HUES6 (cell line): ENCODE data around the gene PCBP3.

Experiments
- H3K27ac ChIP-seq: 2 replicates; pipeline ENCODE4 v1.7.0; 2013; ENCODE audit warnings: low read depth, mild to moderate bottlenecking, low read length, inconsistent platforms
- H3K27me3 ChIP-seq: 2 replicates; pipeline ENCODE4 v1.6.1; 2013; ENCODE audit warnings: low read length; ENCODE audit not compliant: control insufficient read depth, insufficient read depth
- H3K36me3 ChIP-seq: 2 replicates; pipeline ENCODE4 v1.6.1; 2013; ENCODE audit warnings: low read length; ENCODE audit not compliant: control insufficient read depth, insufficient read depth
- H3K4me1 ChIP-seq: 2 replicates; pipeline ENCODE4 v1.6.1; 2013; ENCODE audit warnings: low read length; ENCODE audit not compliant: control insufficient read depth, insufficient read depth
- H3K4me3 ChIP-seq: 2 replicates; pipeline ENCODE4 v1.5.1; 2013; ENCODE audit warnings: low read depth, low read length
- H3K9ac ChIP-seq: one replicate; pipeline ENCODE4 v1.6.1; 2013; ENCODE audit warnings: mild to moderate bottlenecking, low read length
- H3K9me3 ChIP-seq: 2 replicates; pipeline ENCODE4 v1.6.1; 2013; ENCODE audit warnings: low read depth, low read length; ENCODE audit not compliant: control insufficient read depth, insufficient read depth

The PCBP3 gene

GRCh38 chr21:45736042-45736689 lies 92.6 kb downstream of the PCBP3 start:
- no peaks in the 10 kb centered on the region for H3K36me3 ChIP-seq
- no peak overlapping the region for H3K27ac ChIP-seq
- H3K4me3 ChIP-seq: no peak overlapping the region
- no peaks in the 10 kb centered on the region for H3K9me3 ChIP-seq
- H3K9ac ChIP-seq: no peak overlapping the region
- 0 out of 2 replicates have a peak, but pooled peaks cover 1% of the 10 kb centered on the region for H3K4me1 ChIP-seq
- no peaks in the 10 kb centered on the region for H3K27me3 ChIP-seq

DNA sequence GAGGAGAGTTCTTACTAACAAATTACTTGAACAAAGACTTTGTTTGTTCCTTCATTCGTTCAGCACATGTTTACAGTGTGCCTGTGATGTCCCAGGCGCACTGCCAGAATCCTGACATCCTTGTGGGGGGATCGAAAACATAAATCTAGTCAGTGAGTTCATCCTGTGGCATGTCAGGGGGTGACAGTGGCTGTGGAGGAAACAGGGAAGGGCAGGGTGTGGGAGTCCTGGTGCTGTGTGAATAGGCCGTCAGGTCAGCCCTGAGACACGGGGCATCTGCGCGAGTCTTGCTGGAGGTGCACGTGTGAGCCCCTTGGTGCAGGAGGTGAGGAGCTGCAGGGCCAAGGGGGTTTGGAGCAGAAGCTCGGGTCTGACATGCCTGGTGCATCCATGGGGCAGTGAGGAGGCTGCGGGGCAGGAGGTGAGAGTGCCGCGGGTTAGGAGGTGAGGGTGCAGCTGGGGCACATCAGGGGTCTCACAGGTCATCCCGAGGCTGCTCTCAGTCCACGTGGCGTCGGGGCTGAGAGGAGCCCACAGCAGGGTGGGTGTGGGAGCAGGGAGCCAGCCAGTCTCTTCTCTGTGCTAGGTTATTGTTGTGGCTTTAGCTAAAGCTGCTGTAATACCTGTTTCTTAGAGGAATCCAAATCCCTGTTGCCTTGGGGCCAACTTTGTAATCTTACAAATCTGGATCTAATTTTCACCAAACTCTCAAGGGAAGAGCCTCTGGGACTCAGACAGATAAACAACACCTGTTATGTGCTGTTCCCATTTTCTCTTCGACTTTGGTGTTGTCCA lies 93.4 kb downstream of the PCBP3 start:
- Histone ChIP-seq H3K9me3 (no peaks in the 10 kb centered on the region), H3K36me3 (no peaks in the 10 kb centered on the region), H3K4me3 (no peak overlapping the region), H3K9ac (no peak overlapping the region), H3K27me3 (no peaks in the 10 kb centered on the region), H3K27ac (no peak overlapping the region), H3K4me1 (no peaks in the 10 kb centered on the region)

DNA sequence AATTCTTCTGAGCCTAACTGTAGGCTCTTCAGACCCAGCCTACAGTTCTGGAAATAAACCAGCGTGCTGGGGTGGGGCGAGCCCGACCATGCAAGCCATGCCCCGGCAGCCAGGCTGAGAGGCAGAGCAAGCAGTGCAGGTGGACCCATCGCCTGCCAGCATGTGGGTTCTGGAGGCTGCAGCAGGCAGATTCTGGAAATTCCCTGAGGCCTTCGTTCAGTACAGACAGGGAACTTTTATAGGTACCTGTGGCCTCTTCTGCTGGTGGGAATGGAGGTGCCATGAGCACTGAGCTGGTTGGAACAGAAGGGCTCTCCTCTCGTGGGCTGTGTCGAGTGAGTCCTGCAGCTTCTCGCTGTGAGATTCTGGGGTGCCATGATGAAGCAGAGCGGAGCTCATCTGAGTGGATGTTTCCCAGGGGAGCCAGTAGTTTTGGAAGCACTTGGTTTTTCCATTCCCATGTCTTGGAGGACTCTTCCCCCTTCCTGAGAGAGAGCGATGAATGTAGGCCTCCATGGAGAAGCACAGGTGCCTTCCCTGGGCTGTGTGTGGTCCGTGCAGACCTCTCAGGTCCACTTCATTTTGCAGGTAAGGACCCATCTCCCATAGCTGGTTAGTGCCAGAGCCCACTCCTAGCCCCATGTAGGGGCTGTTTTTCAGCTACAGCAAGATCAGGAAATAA lies 94.1 kb downstream of the PCBP3 start:
- Histone ChIP-seq H3K9me3 (no peaks in the 10 kb centered on the region), H3K4me3 (no peak overlapping the region), H3K4me1 (no peaks in the 10 kb centered on the region), H3K9ac (no peak overlapping the region), H3K36me3 (no peaks in the 10 kb centered on the region), H3K27ac (no peak overlapping the region), H3K27me3 (no peaks in the 10 kb centered on the region)

DNA sequence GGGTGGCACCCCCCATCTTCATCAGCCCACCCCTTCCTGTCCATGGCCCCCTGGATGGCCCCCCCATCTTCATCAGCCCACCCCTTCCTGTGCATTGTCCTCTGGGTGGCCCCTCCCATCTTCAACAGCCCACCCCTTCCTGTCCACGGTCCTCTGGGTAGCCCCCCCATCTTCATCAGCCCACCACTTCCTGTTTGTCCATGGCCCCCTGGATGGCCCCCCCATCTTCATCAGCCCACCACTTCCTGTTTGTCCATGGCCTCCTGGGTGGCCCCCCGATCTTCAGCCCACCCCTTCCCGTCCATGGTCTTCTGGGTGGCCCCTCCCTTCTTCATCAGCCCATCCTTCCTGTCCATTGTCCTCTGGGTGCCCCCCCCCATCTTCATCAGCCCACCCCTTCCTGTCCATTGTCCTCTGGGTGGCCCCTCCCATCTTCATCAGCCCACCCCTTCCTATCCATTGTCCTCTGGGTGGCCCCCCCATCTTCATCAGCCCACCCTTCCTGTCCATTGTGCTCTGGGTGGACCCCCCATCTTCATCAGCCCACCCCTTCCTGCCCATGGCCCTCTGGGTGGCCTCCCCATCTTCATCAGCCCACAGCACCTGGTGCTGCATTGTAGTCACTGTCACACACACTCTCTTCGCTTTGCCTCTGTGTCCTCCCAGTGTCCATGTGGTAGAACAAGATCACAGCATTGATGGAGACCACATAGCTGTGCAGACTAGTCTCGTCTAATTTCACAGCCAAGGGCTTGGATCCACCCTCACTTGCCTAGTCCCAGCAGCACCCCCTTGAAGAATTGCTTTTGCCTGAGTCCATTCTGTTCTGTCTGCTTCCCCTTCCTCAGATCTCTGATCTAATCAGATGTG lies 95.9 kb downstream of the PCBP3 start:
- Histone ChIP-seq H3K9me3 (no peaks in the 10 kb centered on the region), H3K4me1 (no peaks in the 10 kb centered on the region), H3K4me3 (no peak overlapping the region), H3K9ac (no peak overlapping the region), H3K27ac (no peak overlapping the region), H3K36me3 (no peaks in the 10 kb centered on the region), H3K27me3 (no peaks in the 10 kb centered on the region)

DNA sequence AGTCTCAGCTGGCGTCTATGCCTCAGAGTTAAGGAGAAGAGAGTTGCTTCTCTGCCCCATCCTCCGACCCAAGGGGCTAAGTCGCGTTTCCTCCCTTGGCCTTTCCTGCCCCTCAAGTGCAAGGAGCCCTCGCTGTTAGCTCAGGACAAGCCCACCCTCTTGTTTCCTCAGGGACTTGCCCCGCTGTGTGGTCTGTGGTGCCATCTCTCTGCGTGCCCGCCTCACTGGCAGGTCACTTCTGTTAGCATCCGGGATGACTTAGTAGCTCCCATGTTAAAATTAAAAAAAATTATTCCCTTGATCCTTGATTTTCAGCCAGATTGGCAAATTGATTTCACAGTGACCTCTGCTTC lies 96.5 kb downstream of the PCBP3 start:
- Histone ChIP-seq H3K36me3 (no peaks in the 10 kb centered on the region), H3K27me3 (no peaks in the 10 kb centered on the region), H3K9me3 (no peaks in the 10 kb centered on the region), H3K27ac (no peak overlapping the region), H3K4me3 (no peak overlapping the region), H3K9ac (no peak overlapping the region), H3K4me1 (no peaks in the 10 kb centered on the region)

DNA sequence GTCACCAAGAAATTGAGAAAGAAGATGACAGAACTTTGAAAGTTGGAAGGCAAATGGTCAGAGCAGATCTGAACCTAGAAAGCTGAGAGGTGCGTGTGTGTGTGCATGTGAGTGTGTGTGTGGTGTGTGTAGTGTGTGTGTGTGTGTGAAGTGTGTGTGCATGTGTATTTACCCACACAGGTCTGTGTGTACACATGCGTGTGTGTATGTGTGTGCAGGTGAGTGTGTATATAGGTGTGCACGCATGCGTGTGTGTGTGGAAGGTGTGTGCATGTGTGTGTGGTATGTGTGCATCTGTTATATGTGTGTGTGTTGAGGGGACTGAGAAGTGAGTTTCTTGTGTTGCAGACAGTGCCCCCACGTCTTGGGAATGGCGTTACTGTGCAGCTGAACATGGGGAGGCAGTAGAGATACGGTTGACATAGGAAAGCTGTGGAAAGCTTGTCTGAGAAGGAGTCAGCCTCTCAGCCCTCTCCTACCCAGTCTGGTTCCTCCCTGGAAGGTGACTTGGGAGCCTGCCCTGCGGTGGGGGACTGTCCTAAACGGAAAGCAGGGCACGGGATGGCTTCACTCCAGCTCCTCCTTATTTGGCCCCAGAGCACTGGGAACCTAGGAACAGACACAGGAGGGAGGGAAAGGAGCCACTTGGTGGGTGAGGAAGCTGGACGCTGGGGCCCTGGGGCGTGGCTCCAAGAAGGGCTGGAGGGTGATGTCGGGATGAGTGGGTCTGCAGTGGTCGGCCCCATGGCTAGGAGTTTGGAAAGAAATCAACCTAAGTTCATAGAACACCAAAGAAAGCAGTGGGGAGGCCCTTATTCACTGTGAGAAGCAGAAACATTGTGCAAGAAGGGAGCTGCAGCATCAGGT lies 97.2 kb downstream of the PCBP3 start:
- Histone ChIP-seq H3K9me3 (peaks cover 2% of the 10 kb centered on the region; the same call in 1 of the 2 replicates), H3K27ac (no peak overlapping the region), H3K36me3 (no peaks in the 10 kb centered on the region), H3K4me3 (no peak overlapping the region), H3K4me1 (no peaks in the 10 kb centered on the region), H3K27me3 (no peaks in the 10 kb centered on the region), H3K9ac (no peak overlapping the region)

DNA sequence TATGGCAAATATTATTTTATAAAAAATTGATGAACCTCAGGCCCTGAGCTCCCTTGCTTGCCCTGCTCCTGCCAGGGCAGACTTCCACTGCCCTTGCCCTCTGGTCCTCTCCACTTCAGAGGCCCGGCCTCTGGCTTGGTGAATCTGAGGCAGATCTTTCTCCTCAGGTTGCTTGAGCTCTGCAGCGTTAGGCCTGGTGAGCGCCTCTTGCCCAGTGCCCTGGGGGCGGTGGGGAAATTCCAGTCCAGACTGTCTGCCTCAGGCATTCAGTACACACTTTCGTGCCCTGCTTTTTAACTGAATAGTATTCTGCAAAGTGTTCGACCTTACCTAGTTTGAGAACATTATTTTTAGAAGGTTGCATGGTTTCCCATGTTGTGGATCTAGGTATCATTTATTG lies 98.2 kb downstream of the PCBP3 start:
- Histone ChIP-seq H3K4me1 (no peaks in the 10 kb centered on the region), H3K9me3 (peaks cover 6% of the 10 kb centered on the region; the same call in 1 of the 2 replicates), H3K27me3 (no peaks in the 10 kb centered on the region), H3K4me3 (no peak overlapping the region), H3K9ac (no peak overlapping the region), H3K27ac (no peak overlapping the region), H3K36me3 (no peaks in the 10 kb centered on the region)

- Histone ChIP-seq H3K27me3 (no peaks in the 10 kb centered on the region), H3K4me3 (no peak overlapping the region), H3K9me3 (peaks cover 6% of the 10 kb centered on the region; the same call in 1 of the 2 replicates), H3K4me1 (peaks cover under 1% of the 10 kb centered on the region; the same call in 1 of the 2 replicates), H3K27ac (no peak overlapping the region), H3K9ac (no peak overlapping the region), H3K36me3 (no peaks in the 10 kb centered on the region)
These were observed 98.7 kb downstream of the PCBP3 start for GRCh38 chr21:45742247-45742646.

DNA sequence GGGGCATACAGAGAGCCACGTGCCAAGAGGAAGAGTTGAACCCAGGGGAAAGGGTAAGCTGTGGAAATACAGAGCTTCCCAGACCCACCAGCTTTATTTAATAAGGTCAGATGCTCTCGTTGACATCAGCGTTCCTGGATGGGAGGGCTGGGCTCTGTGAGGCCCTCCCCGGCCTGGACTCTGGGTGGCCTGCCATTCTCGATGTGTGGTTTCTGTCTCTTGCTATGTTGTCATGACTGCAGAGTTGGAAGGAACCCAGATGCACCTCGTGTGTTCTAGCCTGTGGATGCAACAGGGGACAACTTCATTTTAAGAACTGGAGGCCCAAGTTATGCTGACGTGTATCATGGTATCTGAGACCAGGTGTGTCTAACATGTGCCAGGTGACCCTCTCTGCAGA lies 101.7 kb downstream of the PCBP3 start:
- no peak overlapping the region for H3K9ac ChIP-seq
- no peaks in the 10 kb centered on the region for H3K27me3 ChIP-seq
- peaks cover 9% of the 10 kb centered on the region for H3K4me1 ChIP-seq
- H3K27ac ChIP-seq: no peak overlapping the region
- H3K36me3 ChIP-seq: no peaks in the 10 kb centered on the region
- H3K9me3 ChIP-seq: peaks cover 6% of the 10 kb centered on the region; the same call in 1 of the 2 replicates
- no peak overlapping the region for H3K4me3 ChIP-seq

DNA sequence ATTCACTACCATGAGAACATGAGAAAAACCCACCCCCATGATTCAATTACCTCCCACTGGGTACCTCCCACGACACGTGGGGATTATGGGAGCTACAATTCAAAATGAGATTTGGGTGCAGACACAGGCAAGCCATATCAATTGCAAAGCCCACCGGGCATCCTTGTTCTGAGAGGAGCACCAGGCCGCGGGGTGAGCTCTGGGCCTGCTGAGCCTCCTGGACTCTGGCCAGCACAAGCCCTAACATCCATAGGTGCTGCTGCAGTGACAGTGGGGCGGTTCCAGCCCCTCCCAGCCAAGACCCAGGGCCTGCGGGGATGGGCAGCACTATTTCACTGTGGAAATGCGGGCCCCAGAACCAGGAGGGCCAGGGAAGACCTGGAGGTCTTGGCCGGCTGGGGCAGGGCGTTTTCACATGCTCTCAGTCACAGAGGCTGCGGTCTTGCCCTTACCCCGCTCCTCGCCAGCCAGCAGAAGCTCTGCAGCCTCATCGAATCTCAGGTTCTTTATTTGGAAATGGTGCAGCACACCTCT lies 103.8 kb downstream of the PCBP3 start:
- Histone ChIP-seq H3K4me1 (peaks cover 9% of the 10 kb centered on the region), H3K4me3 (no peak overlapping the region), H3K9ac (no peak overlapping the region), H3K9me3 (peaks cover 6% of the 10 kb centered on the region; the same call in 1 of the 2 replicates), H3K36me3 (no peaks in the 10 kb centered on the region), H3K27ac (no peak overlapping the region), H3K27me3 (no peaks in the 10 kb centered on the region)
